Measurements from ENCODE around the gene RPUSD4. TPM values are rescaled to one million over a fixed set of nuclear protein-coding genes. Genes with fewer than 3 reads are reported as not detected.

RPUSD4 gene
- total RNA-seq, 1 donor = 19.0 TPM

- H3K4me3 ChIP-seq (ENCODE audit: low read depth, low read length) = no peak overlapping the region
- no peak for TF ChIP-seq CTCF (IDR thresholded peaks at IDR 0.05; ENCODE audit: insufficient read depth, low read depth, low read length)
- DNase-seq (ENCODE audit: low read depth) = no peak
These were observed 3.0 kb upstream of the RPUSD4 start for GRCh38 chr11:126214441-126214840.

GRCh38 chr11:126212089-126212660 is 725 bp upstream of the RPUSD4 start:
- peak; percentile 19 for DNase-seq (ENCODE audit: low read depth)
- TF ChIP-seq CTCF (IDR thresholded peaks at IDR 0.05; ENCODE audit: insufficient read depth, low read depth, low read length) = no peak
- H3K4me3 ChIP-seq (ENCODE audit: low read depth, low read length) = peak overlapping the region; percentile 96

DNA sequence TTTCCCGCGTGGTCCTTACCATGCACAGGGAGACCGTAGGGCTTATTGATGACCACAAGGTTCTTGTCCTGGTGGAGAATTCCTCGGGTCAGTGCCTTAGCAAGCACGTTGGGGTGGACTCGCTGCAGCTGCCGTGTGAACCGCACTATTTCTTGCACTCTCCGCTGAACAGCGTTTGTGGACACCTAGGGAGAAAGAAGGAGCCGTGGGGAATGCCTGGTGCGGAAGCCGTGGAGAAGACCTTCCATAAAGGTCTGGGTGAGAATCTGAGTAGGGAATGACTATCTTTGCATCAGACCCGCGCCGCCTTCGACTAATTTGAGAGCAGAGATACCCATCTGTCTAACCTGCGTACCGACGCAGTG is 597 bp downstream of the RPUSD4 start:
- no peak for TF ChIP-seq CTCF (IDR thresholded peaks at IDR 0.05; ENCODE audit: insufficient read depth, low read depth, low read length)
- DNase-seq (ENCODE audit: low read depth) = no peak
- peak overlapping the region; percentile 96 for H3K4me3 ChIP-seq (ENCODE audit: low read depth, low read length)

- no peak for DNase-seq (ENCODE audit: low read depth)
- TF ChIP-seq CTCF (IDR thresholded peaks at IDR 0.05; ENCODE audit: insufficient read depth, low read depth, low read length) = no peak
- no peak overlapping the region for H3K4me3 ChIP-seq (ENCODE audit: low read depth, low read length)
These were observed 3.6 kb downstream of the RPUSD4 start for GRCh38 chr11:126207896-126208295.

DNA sequence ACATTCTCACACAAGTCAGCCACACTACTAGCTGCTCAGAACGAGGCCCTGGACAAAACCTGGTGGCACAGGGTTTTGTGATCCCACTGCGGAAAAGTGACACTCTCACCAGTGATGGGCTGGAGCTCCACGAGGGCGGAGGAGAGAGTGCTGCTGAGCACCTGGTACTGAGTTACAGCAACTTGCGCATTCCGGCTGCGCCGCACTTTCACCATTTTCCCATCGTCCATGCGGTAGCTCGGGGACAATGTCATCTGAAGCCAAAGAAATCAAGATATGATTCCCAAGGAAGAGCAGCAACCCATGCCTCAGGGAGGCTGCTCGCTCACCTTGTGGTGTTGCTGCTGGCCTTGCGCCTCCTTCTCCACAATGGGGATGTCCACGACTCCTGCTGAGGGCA is 6.1 kb downstream of the RPUSD4 start:
- DNase-seq (ENCODE audit: low read depth) = no peak
- TF ChIP-seq CTCF (IDR thresholded peaks at IDR 0.05; ENCODE audit: insufficient read depth, low read depth, low read length) = no peak
- no peak overlapping the region for H3K4me3 ChIP-seq (ENCODE audit: low read depth, low read length)

DNA sequence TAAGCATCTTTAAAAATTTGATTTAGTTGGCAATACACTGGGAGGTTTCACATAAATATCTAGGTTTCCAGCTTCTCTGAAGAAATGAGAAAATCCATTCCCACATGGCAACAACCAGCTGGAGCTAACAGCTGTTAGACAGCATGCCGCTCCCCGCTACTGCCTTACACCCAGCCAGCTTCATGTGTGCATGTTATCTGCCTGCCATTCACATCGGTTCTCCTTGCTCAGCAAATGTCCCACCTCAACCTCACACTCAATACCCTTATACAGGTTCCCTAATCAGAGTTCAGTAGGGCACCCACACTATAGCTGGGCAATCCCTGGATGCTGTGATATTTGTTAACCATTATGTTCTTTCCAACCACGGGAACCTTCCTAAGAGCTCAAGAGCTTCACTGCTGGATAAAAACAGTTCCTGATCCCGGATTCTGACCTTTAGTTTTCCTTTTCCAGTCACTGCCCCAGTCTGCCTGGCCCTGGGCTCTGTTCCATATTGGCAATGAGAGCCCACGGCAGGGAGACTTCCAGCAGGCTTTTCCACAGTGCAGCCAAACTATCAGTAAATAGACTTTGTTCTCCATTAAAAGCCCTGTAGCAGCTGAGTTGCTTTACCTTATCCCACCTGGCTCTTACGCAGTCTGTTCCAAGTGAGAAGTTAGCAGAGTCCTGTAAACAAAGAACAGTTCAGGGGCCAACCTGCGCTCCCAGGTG is 8.6 kb downstream of the RPUSD4 start:
- TF ChIP-seq CTCF (IDR thresholded peaks at IDR 0.05; ENCODE audit: insufficient read depth, low read depth, low read length) = no peak
- DNase-seq (ENCODE audit: low read depth) = no peak
- H3K4me3 ChIP-seq (ENCODE audit: low read depth, low read length) = no peak overlapping the region

GRCh38 chr11:126198648-126199047 is 12.8 kb downstream of the RPUSD4 start:
- H3K4me3 ChIP-seq (ENCODE audit: low read depth, low read length) = no peak overlapping the region
- no peak for DNase-seq (ENCODE audit: low read depth)
- no peak for TF ChIP-seq CTCF (IDR thresholded peaks at IDR 0.05; ENCODE audit: insufficient read depth, low read depth, low read length)
